Naive thymus-derived CD8-positive, alpha-beta T cell (primary cell): ENCODE results near the gene NAB1. TPM values are rescaled to one million over a fixed set of nuclear protein-coding genes. Genes with fewer than 3 reads are reported as not detected.

Experiments used
- ATAC-seq, 2 donors: fragments of 150-1000 bp; cut with Tn5 transposase in 1 of 2; sonication (Bioruptor Pico), chemical (Tn5 transposase) in 1 of 2; 1 replicate in 1 of 2; 2 replicates in 1 of 2; pipeline ENCODE4 v1.10.0; 2021; ENCODE audit warnings: mild to moderate bottlenecking in 2 of 2, moderate library complexity in 2 of 2
- POLR2A ChIA-PET: fragments of 350-600 bp; sonication (Branson Sonifier 250); formaldehyde crosslinking; loops from one replicate; lab custom pipeline; 2021; ENCODE audit warnings: antibody characterized with exemption; lab: Charles Lee
- DNase-seq, 10 donors: peaks; one replicate each; pipeline versions ENCODE4 v3.0.0 to v3.0.0-alpha.2; 2020 to 2022
- H3K27ac Mint-ChIP-seq, 10 donors: one replicate each; pipeline ENCODE4 v1.8.0; 2020 to 2022; ENCODE audit warnings: mild to moderate bottlenecking in 10 of 10, mixed read lengths in 10 of 10, moderate library complexity in 4 of 10, inconsistent platforms in 1 of 10
- H3K27me3 Mint-ChIP-seq, 5 donors: one replicate each; pipeline ENCODE4 v1.8.0; 2021 to 2022; ENCODE audit warnings: mixed read lengths in 5 of 5
- H3K36me3 Mint-ChIP-seq, 3 donors: one replicate each; pipeline ENCODE4 v1.8.0; 2020 to 2022; ENCODE audit warnings: mixed read lengths in 3 of 3, mild to moderate bottlenecking in 2 of 3, inconsistent platforms in 1 of 3
- H3K4me1 Mint-ChIP-seq, 4 donors: one replicate each; pipeline ENCODE4 v1.8.0; 2021 to 2022; ENCODE audit warnings: mixed read lengths in 4 of 4
- H3K4me3 Mint-ChIP-seq, 10 donors: one replicate each; pipeline ENCODE4 v1.8.0; 2020 to 2022; ENCODE audit warnings: mild to moderate bottlenecking in 10 of 10, mixed read lengths in 10 of 10, moderate library complexity in 6 of 10, inconsistent platforms in 1 of 10
- H3K9me3 Mint-ChIP-seq, 9 donors: one replicate each; pipeline ENCODE4 v1.8.0; 2020 to 2022; ENCODE audit warnings: mixed read lengths in 9 of 9, mild to moderate bottlenecking in 3 of 9, inconsistent platforms in 1 of 9, moderate library complexity in 1 of 9
- polyA plus RNA-seq, 3 donors: library from polyadenylated mRNA; unstranded; fragments of 300-500 nt; fragmentation: Illumina TruSeq; gene quantifications; one replicate each; pipeline ENCODE4 v1.2.3, GENCODE V29; 2021
- total RNA-seq, 8 experiments: library from RNA in 2 of 8; stranded (reverse) in 2 of 8; gene quantifications; one replicate each; pipeline ENCODE4 v1.2.3 and lab custom pipeline; 2021 to 2026

Gene NAB1
- total and polyA plus RNA-seq, 5 experiments from 2014 or later = 2.7 to 24.3 (median 4.3) TPM

GRCh38 chr2:190662754-190663153 is 13.9 kb downstream of the NAB1 start:
- peaks cover 5 to 48% (median 18%) of the 10 kb centered on the region in 3 donors for H3K36me3 Mint-ChIP-seq
- H3K4me1 Mint-ChIP-seq = peaks cover 25 to 62% (median 34%) of the 10 kb centered on the region in 4 donors
- H3K9me3 Mint-ChIP-seq = peaks cover 0 to 4% (median 0%) of the 10 kb centered on the region in 9 donors
- no peaks in the 10 kb centered on the region for H3K27me3 Mint-ChIP-seq
- peak overlapping the region in 3 of 10 donors; percentile 0 to 26 (median 8) for H3K27ac Mint-ChIP-seq
- H3K4me3 Mint-ChIP-seq = no peak overlapping the region
- DNase-seq (no peak), ATAC-seq (no peak)
- POLR2A ChIA-PET = no interaction called here

- Mint-ChIP-seq H3K4me1 (peaks cover 21 to 56% (median 30%) of the 10 kb centered on the region in 4 donors), H3K4me3 (no peak overlapping the region), H3K27ac (no peak overlapping the region), H3K36me3 (peaks cover 5 to 48% (median 18%) of the 10 kb centered on the region in 3 donors), H3K27me3 (no peaks in the 10 kb centered on the region), H3K9me3 (peaks cover 0 to 4% (median 0%) of the 10 kb centered on the region in 9 donors)
- POLR2A ChIA-PET = no interaction called here
- ATAC-seq = no peak
- DNase-seq = no peak
These were observed 14.5 kb downstream of the NAB1 start for GRCh38 chr2:190663348-190663747.

GRCh38 chr2:190663839-190664238 is 15.0 kb downstream of the NAB1 start:
- no peak overlapping the region for H3K27ac Mint-ChIP-seq
- peaks cover 0 to 4% (median 0%) of the 10 kb centered on the region in 9 donors for H3K9me3 Mint-ChIP-seq
- ATAC-seq (no peak), DNase-seq (no peak)
- H3K27me3 Mint-ChIP-seq = no peaks in the 10 kb centered on the region
- H3K4me3 Mint-ChIP-seq = no peak overlapping the region
- POLR2A ChIA-PET = interaction anchor here (0.6 to 0.7 kb wide), 2 partner anchors 78 to 307 kb away, joined by 3 read pairs; no protein-coding TSS in a partner anchor
- H3K4me1 Mint-ChIP-seq = peaks cover 18 to 51% (median 27%) of the 10 kb centered on the region in 4 donors
- peaks cover 5 to 47% (median 18%) of the 10 kb centered on the region in 3 donors for H3K36me3 Mint-ChIP-seq

GRCh38 chr2:190664240-190664639 is 15.4 kb downstream of the NAB1 start:
- Mint-ChIP-seq H3K4me1 (peaks cover 15 to 47% (median 27%) of the 10 kb centered on the region in 4 donors), H3K36me3 (peaks cover 5 to 43% (median 15%) of the 10 kb centered on the region in 3 donors), H3K9me3 (peaks cover 0 to 4% (median 0%) of the 10 kb centered on the region in 9 donors), H3K4me3 (no peak overlapping the region), H3K27me3 (no peaks in the 10 kb centered on the region), H3K27ac (no peak overlapping the region)
- ATAC-seq = no peak
- no peak for DNase-seq
- POLR2A ChIA-PET = interaction anchor here (0.6 to 0.7 kb wide), 2 partner anchors 79 to 307 kb away, joined by 3 read pairs; no protein-coding TSS in a partner anchor

- Mint-ChIP-seq H3K27me3 (no peaks in the 10 kb centered on the region), H3K9me3 (peaks cover 0 to 4% (median 0%) of the 10 kb centered on the region in 9 donors), H3K27ac (peak overlapping the region in 1 of 10 donors; percentile 81), H3K36me3 (peaks cover 5 to 45% (median 26%) of the 10 kb centered on the region in 3 donors), H3K4me3 (no peak overlapping the region), H3K4me1 (peaks cover 8 to 23% (median 16%) of the 10 kb centered on the region in 4 donors)
- POLR2A ChIA-PET = no interaction called here
- no peak for ATAC-seq
- no peak for DNase-seq
These were observed 18.0 kb downstream of the NAB1 start for GRCh38 chr2:190666895-190667294.

- POLR2A ChIA-PET = no interaction called here
- DNase-seq (no peak), ATAC-seq (no peak)
- no peak overlapping the region for H3K4me3 Mint-ChIP-seq
- H3K4me1 Mint-ChIP-seq = peaks cover 4 to 17% (median 11%) of the 10 kb centered on the region in 4 donors
- no peaks in the 10 kb centered on the region for H3K27me3 Mint-ChIP-seq
- H3K9me3 Mint-ChIP-seq = peaks cover 0 to 4% (median 0%) of the 10 kb centered on the region in 9 donors
- no peak overlapping the region for H3K27ac Mint-ChIP-seq
- H3K36me3 Mint-ChIP-seq = peaks cover 5 to 53% (median 38%) of the 10 kb centered on the region in 3 donors
These were observed 20.0 kb downstream of the NAB1 start for GRCh38 chr2:190668892-190669291.

GRCh38 chr2:190670182-190670946 is 21.5 kb downstream of the NAB1 start:
- DNase-seq (no peak), ATAC-seq (no peak)
- H3K4me1 Mint-ChIP-seq = peaks cover 6 to 28% (median 21%) of the 10 kb centered on the region in 4 donors
- H3K27ac Mint-ChIP-seq = peak overlapping the region in 1 of 10 donors; percentile 37
- H3K4me3 Mint-ChIP-seq = no peak overlapping the region
- H3K9me3 Mint-ChIP-seq = peaks cover 0 to 1% (median 0%) of the 10 kb centered on the region in 9 donors
- H3K27me3 Mint-ChIP-seq = no peaks in the 10 kb centered on the region
- POLR2A ChIA-PET = no interaction called here
- H3K36me3 Mint-ChIP-seq = peaks cover 1 to 58% (median 41%) of the 10 kb centered on the region in 3 donors

- H3K27me3 Mint-ChIP-seq = no peaks in the 10 kb centered on the region
- POLR2A ChIA-PET = interaction anchor here (1.0 kb wide), 1 partner anchor 24 kb away, joined by 3 read pairs; no protein-coding TSS in a partner anchor
- no peak overlapping the region for H3K4me3 Mint-ChIP-seq
- peaks cover 15 to 42% (median 38%) of the 10 kb centered on the region in 4 donors for H3K4me1 Mint-ChIP-seq
- peaks cover 0 to 50% (median 30%) of the 10 kb centered on the region in 3 donors for H3K36me3 Mint-ChIP-seq
- ATAC-seq (no peak), DNase-seq (no peak)
- H3K27ac Mint-ChIP-seq = peak overlapping the region in 6 of 10 donors; percentile 2 to 69 (median 38)
- H3K9me3 Mint-ChIP-seq = no peaks in the 10 kb centered on the region
These were observed 26.2 kb downstream of the NAB1 start for GRCh38 chr2:190674966-190675650.

- peak overlapping the region in 2 of 10 donors; percentile 31 to 41 for H3K27ac Mint-ChIP-seq
- H3K36me3 Mint-ChIP-seq = peaks cover 0 to 36% (median 16%) of the 10 kb centered on the region in 3 donors
- no peaks in the 10 kb centered on the region for H3K9me3 Mint-ChIP-seq
- DNase-seq = no peak
- H3K4me3 Mint-ChIP-seq = no peak overlapping the region
- H3K27me3 Mint-ChIP-seq = no peaks in the 10 kb centered on the region
- POLR2A ChIA-PET = no interaction called here
- ATAC-seq = no peak
- peaks cover 21 to 45% (median 43%) of the 10 kb centered on the region in 4 donors for H3K4me1 Mint-ChIP-seq
These were observed 28.4 kb downstream of the NAB1 start for GRCh38 chr2:190677255-190677654.

GRCh38 chr2:190678444-190679162 is 29.7 kb downstream of the NAB1 start:
- Mint-ChIP-seq H3K4me3 (peak overlapping the region in 1 of 10 donors; percentile 51), H3K9me3 (no peaks in the 10 kb centered on the region), H3K4me1 (peaks cover 21 to 45% (median 43%) of the 10 kb centered on the region in 4 donors), H3K36me3 (peaks cover 0 to 24% (median 8%) of the 10 kb centered on the region in 3 donors), H3K27me3 (no peaks in the 10 kb centered on the region), H3K27ac (peak overlapping the region in 8 of 10 donors; percentile 47 to 87 (median 76))
- ATAC-seq (peak in 1 of 2 donors; percentile 46), DNase-seq (peak in 1 of 10 donors; percentile 1)
- POLR2A ChIA-PET = interaction anchor here (0.7 to 0.8 kb wide), 2 partner anchors 11 to 1030 kb away, joined by 3 to 5 read pairs; no protein-coding TSS in a partner anchor

GRCh38 chr2:190679391-190679790 is 30.5 kb downstream of the NAB1 start:
- no peaks in the 10 kb centered on the region for H3K9me3 Mint-ChIP-seq
- H3K4me1 Mint-ChIP-seq = peaks cover 18 to 37% (median 35%) of the 10 kb centered on the region in 4 donors
- peaks cover 0 to 19% (median 7%) of the 10 kb centered on the region in 3 donors for H3K36me3 Mint-ChIP-seq
- H3K27ac Mint-ChIP-seq = peak overlapping the region in 3 of 10 donors; percentile 47 to 84 (median 53)
- H3K4me3 Mint-ChIP-seq = peak overlapping the region in 1 of 10 donors; percentile 35
- POLR2A ChIA-PET = interaction anchor here (1.1 kb wide), 1 partner anchor 272 kb away, joined by 3 read pairs; no protein-coding TSS in a partner anchor
- no peaks in the 10 kb centered on the region for H3K27me3 Mint-ChIP-seq
- ATAC-seq = no peak
- no peak for DNase-seq
